NCI-H1105 treated with DMSO at 0.1 percent for 48 hours (cell line): ENCODE measurements around the gene ATL2.
"Not testable (repeated sequence)": the region's sequence is repeated elsewhere in the genome, so short reads cannot be mapped to it uniquely, and the experiment has no call there.

Source experiments
- DNase-seq: peaks from one replicate; lab custom pipeline; 2025; lab: John Stamatoyannopoulos, UW

ATL2 gene

DNA sequence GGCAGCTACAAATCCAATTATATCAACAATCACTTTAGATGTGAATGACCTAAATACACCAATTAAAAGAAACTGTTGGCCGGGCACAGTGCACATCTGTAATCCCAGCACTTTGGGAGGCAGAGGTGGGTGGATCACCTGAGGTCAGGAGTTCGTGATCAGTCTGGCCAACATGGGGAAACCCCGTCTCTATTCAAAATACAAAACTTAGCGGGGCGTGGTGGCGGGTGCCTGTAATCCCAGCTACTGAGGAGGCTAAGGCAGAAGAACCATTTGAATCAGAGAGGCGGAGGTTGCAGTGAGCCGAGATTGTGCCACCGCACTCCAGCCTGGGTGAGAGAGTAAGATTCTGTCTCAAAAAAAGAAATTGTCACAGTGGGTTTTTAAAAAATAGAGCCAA lies 49.5 kb downstream of the ATL2 start:
- no peak for DNase-seq

DNA sequence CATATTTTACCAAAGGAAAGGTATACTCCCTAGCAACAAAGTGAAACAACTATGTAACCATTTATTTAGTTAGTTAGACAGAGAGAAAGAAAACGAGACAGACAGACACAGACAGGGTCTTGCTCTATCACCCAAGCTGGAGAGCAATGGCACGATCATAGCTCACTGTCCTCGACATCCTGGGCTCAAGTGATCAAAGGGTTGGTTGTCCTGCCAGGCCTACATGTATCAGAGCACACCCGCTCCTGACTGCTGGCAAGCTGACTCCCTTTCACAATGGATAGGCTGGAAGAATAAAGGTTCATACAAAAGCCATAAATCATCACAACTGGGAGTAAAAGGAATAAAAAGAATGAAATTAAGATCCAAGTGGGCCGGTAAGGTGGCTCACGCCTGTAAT lies 53.5 kb downstream of the ATL2 start:
- no peak for DNase-seq

DNA sequence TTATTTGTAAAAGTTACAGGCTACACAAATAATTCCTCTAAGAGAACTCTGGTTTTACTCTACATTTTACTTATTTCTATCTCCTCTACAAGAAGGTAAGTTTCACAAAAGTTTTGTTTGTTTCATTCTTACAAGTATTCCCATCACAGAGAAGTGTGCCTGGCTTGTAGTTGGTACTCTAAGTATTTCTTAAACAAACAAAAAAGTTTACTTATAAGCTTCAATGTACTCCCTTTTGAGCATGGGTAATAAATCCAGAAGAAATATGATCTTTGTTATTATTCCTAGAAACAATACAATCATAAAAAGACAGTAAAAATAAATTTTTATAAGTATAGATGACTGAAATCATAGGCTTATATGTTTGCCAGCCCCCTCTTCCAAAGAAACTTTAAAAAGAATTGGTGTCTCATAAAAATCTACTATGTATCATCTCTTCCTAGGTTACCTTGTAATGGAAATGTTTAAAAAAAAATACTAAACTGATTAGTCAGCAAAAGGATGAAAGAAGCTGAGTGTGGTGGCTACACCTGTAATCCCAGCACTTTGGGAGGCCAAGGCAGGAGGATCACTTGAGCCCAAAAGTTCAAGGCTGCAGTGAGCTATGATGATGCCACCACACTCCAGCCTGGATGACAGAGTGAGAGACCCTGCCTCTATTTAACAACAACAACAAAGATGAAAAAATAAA lies 54.7 kb downstream of the ATL2 start:
- DNase-seq: no peak

DNA sequence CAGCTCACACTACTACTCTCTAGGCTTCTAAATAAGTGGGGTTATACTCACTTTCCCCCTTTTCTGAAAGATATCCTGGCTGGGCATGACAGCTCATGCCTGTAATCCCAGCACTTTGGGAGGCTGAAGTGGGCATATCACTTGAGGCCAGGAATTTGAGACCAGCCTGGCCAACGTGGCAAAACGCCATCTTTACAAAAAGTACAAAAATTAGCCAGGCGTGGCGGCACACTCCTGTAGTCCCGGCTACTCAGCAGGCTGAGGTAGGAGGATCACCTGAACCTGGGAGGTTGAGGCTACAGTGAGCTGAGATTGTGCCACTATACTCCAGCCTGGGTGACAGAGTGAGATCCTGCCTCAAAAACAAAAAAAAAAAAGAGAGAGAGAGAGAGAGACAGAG lies 57.8 kb downstream of the ATL2 start:
- not testable (repeated sequence) for DNase-seq

DNA sequence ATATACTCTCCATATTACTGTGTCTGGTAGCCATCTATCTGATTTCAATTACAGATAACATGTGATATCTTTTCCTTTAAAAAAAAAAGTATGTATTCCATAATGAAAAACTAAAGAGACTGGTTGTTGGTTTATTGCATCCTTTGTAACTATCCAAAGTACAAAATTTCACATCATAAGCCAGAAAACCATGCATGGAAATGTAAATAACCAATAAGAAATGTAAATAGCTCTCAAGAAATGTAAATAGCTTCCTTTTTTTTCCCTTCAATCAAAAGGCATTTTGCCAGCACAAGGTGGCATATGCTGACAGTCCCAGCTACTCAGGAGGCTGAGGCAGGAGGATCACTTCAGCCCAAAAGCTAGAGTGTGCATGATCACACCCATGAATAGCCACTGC lies 59.3 kb downstream of the ATL2 start:
- no peak for DNase-seq

DNA sequence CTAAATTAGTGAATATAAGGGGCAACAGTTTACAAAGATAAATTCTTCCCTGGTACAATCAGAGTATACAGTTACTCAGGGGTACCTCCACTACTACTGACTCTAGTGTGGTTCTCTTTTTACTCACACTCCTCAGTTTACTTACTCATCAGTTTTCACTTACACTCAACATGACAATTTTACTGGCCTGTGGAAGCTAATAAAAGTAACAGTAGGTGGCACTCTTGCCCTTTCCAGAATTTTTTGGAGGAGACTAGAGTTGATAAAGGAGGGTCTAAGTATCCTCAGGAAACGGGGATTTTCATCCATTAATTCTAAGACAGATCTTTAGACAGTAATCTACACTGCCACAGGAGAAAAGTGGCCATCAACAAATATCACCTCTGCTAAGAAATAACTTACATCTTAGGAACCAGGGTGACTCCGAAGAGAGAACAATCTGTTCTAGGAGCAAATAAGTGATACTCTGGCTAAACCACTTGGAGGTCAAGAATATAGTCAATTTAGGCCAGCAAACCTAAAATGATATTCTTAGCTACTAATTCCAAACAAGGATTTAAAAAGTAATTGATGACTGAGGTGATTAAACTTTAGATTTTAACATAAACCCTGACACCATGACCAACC lies 61.3 kb downstream of the ATL2 start:
- peak; percentile 21 for DNase-seq

DNA sequence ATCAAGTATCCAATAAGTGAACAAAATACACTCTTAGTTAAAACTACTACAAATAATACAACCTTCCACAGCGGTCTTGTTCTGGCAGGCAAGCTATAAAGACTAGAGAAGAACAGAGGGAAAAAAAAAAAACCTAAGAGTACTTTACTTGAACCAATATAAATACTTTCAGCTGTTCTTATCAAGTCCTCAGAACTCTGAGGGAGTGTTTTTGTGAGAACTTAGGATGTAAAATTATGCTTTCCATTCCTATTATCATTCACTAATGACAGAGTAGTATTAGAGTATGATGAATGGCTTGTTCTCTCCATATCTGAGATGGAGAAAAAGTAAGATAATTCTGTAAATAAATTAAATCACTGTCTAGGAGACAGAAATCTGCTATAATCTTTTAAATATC lies 68.3 kb downstream of the ATL2 start:
- no peak for DNase-seq

DNA sequence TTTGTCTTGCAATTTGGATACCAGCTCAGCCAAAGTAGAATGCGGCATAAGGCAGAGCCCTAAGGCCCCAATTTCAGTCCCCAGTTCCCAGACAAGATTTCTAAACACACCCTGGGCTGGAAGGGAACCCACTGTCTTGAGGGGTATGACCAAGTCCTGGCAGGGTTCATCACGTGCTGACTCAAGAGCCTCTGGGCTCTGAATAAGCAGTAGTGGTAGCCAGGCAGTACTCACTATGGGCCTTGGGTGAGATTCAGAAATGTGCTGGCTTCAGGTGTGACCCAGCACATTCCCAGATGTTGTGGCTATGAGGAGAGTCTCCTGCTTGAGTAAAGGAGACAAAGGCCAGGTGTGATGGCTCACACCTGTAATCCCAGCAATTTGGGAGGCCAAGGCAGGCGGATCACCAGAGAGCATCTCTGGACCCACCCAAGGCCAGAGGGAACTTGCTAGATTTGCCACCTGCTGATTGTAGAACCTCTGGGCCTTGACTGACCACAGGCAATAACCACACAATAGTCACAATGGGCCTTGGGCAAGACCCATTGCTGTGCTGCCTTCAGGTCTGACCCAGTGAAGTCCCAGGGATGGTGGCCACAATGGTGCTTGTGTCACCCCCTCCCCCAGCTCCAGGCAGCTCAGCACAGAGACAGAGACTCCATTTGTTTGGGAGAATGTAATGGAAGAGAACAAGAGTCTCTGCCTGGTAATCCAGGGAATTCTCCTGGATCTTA lies 74.9 kb downstream of the ATL2 start:
- DNase-seq: no peak

DNA sequence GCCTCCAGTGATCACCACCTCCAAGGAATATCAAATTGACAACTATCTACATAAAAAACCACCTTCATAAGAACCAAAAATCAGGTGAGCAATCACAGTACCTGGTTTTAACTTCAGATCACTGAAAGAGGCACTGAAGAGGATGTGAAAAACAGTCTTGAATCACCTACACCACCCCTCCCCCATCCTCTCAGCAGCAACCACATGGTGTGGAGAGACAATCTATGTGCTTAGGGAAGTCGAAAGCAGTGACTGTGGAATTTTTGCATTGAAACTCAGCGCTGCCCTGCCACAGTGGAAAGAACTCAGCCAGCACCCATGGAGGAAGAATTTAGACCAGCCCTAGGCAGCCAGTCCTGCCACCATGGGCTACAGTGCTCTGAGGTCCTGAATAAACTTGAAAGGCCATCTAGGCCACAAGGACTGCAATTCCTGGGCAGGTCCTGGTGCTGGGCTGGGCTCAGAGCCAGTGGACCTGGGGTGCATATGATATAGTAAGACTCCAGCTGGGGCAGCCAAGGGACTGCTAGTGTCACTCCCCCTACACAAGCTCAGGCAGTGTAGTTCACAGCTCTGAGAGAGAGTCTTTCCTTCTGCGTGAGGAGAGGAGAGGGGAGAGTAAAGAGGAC lies 75.6 kb downstream of the ATL2 start:
- DNase-seq: no peak

DNA sequence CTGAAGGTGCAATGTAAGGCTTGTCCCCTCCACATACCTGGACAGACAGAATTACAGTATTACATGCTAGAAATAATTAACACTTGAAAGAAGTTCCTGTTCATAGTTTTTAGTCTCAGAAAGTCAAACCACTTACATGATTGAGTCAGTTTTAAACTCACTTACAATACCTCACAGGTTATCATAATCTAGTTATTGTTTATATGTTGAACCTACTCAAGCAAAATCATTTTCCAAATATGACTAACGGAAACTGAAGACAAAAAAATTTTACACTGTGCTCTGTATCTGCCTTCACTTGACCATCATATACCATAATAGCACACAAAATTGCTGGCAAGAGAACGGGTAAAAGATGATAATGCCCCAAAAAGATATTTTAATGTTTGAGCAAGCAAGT lies 78.5 kb downstream of the ATL2 start:
- no peak for DNase-seq

DNA sequence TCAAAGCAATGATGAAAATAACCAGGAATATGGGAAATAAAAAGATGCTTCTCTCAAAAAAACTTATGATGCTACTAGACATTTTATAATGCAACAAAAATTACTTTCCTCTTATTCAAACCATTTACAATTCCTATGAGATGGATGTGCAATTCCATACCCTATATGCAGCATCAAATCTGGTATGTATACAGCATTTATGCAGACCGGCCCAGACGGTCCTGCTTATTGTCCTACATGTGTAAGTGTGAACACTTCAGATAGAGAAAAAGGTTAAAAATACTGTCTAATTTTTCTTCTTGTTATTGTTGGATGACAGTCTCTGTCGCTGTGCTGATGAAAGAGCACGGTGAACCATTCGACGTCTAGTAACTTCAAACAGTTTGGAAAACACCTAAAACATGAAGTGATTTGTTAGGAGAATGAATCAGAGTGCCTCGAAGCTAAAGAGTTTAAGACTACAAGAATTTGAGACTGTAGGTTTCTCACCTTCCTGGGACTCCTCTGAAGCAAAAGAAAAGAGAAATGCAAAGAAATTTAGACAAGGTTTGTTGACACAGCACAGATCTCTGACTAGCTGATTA lies 80.8 kb downstream of the ATL2 start:
- no peak for DNase-seq

DNA sequence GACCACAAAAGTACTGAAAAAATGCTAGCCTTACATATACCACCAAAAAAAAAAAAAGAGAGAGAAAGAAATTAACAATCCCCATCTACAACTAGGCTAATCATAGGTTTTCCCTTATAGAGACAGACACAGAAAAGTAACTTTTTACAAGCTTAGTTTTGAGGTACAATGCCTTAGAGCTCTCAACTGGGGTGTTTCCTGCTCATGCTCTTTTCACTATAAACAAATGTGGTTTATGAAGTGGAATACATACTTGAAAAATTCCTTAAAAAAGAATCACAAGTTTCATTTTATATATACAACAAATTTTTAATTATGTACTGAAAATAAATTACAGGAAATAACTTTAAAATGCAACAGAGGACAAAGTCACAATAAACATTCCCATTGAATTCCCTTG lies 82.5 kb downstream of the ATL2 start:
- no peak for DNase-seq

DNA sequence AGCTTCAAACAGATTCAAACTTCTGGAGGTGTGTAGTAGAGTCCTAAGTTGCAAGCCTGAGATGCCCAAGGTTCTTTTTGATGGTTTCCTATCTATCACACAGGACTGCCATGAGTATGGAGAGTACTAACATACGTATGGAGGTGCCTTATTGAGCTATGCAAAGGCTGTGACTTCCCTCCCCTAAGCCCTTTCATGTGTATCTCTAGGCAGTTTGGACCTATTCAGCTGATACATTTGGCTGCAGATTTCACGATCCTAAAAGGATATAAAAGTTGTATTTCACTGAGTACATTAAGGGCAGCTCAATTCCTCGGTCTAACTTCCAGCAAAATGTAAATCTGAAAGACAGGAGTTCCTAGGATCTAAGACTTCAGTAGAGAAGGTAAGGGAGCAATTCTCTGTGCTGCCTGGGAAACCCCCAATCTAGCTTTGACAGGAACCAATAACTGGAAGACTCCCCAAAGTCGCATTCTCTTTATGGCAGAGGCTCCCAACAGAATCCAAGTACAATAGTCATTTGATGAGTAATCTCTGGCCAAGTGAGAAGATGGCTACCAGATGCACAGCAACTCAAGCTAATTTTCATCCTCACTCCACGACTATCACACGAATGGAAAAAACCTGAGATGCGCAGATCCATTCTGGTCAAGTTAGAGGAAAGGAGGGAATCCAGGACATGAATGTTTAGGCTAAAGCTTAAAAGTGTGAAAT lies 83.8 kb downstream of the ATL2 start:
- no peak for DNase-seq

DNA sequence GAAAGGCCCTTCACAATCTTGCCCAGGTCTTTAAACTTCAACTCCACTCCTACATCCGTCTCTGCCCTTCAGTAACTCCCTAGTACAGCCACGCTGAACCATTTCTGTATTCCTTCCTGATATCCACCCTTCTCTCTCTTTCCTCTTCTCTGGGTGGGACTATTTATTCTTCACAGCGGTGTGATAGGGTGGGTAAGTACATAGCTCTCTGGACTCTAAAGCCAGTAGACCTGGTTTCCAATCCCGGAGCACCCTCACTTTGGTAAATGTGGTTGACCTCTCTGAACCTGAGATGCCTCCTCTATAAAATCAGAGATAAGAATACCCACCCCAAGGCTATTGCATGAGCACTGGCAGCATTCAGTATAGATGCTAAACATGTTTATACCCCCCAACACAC lies 86.7 kb downstream of the ATL2 start:
- DNase-seq: no peak

DNA sequence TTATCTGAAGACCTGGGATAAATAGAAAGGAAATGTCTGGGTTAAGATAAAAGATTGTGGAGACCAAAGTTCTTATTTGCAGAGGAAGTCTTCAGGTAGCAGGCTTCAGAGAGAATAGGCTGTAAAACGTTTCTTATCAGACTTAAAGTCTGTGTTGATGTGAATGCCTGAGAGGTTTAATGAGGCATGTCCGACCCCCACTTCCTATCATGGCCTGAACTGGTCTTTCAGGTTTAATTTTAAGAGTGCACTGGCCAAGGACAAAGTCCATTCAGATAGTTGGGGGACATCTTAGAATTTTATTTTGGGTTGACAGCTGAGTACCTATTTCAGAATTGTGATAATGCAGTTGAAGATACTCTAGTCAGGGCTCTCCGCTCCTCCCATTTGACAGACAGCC lies 92.1 kb downstream of the ATL2 start:
- no peak for DNase-seq

DNA sequence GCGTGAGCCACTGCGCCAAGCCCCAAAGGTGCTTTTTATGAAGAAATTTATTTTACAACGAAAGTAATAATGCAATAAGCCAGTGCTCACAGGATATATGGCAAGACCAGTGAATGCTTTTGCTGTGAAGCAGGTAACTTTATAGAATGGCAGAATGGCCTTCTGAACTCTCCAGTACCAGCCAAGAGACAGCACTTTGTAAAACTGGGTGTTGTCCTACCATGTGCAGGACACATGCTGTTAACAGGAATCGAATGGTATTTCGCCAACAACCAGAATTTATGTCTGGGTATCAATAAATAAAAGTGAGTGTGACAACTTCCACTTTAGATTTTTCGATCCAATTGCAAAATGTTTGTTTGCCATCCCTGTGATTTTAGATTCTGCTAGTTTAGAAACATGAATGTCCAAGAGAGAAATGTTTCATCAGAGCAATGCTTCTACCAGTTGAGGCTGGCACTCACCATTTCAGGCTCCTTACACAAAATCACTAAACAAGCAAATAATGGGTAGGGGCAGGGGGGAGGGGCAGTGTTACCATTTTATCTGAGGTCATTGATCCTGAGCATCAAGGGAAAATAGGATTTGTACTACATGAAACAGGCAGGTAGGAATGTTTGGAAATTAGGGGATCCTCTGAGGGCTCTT lies 95.9 kb downstream of the ATL2 start:
- no peak for DNase-seq

DNA sequence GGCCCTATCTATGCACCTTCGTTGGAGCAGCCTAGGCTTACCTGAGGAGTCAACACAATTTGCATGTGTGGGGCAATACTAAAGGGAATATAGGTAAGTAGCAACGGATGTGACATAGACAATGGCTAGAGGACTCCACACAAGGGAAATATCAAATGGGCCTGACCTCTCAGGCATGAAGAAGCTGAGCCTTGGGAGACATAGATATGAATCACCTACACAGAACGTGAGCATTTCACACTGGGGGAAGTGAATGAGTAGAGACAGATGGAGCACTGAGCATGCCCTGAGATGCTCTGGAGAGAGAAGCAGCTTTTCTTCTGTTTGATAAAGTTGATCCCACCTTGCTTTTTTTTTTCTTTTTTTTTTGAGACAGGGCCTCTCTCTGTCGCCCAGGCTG lies 97.9 kb downstream of the ATL2 start:
- DNase-seq: no peak

DNA sequence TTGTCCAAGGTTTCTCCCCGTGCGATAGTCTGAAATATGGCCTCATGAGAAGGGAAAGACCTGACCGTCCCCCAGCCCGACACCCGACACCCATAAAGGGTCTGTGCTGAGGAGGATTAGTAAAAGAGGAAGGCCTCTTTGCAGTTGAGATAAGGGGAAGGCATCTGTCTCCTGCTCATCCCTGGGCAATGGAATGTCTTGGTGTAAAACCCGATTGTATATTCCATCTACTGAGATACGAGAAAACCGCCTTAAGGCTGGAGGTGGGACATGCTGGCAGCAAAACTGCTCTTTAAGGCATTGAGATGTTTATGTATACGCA lies 99.0 kb downstream of the ATL2 start:
- DNase-seq: not testable (repeated sequence)

DNA sequence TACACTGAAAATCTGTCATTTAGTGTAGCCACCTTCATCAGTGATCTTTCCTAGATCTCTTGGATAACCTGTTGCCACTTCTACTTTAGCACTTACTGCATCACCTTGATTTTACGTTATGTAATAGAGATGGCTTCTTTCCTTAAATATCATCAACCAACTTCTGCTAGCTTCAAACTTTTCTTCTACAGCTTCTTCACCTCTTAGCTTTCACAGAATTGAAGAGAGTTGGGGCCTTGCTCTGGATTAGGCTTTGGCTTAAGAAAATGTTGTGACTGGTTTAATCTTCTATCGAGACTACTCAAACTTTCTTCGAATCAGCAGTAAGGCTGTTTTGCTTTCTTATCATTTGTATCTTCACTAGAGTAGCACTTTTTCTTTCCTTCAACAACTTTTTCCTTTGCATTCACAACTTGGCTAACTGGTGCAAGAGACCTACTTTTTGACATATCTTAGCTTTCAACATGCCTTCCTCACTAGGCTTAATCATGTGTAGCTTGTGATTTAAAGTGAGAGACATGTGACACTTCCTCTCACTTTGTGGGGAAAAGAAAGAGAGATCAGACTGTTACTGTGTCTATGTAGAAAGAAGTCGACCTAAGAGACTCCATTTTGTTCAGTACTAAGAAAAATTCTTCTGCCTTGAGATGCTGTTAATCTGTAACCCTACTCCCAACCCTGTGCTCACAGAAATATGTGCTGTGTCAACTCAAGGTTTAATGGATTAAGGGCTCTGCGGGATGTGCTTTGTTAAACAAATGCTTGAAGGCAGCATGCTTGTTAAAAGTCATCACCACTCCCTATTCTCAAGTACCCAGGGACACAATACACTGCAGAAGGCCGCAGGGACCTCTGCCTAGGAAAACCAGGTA lies 99.6 kb downstream of the ATL2 start:
- no peak for DNase-seq
